CD14-positive monocyte (primary cell): ENCODE results near the gene KIAA0319L. TPM values are rescaled to one million over a fixed set of nuclear protein-coding genes. Genes with fewer than 3 reads are reported as not detected.

Experiments
- DNase-seq, 3 donors: peaks; one replicate each; pipeline ENCODE4 v3.0.0-alpha.2; 2011 to 2022
- H2AFZ ChIP-seq: 2 replicates; pipeline ENCODE4 v1.6.0; 2012; ENCODE audit warnings: mild to moderate bottlenecking, low read depth, low read length, inconsistent platforms; ENCODE audit not compliant: insufficient read depth, poor library complexity, severe bottlenecking
- H3K27ac ChIP-seq, 2 donors: 1 replicate in 1 of 2; 2 replicates in 1 of 2; pipeline ENCODE4 v1.5.1; 2012 to 2013; ENCODE audit warnings: low read length in 2 of 2, control low read depth in 1 of 2, inconsistent platforms in 1 of 2, low read depth in 1 of 2, mild to moderate bottlenecking in 1 of 2
- H3K27me3 ChIP-seq, 2 donors: one replicate each; pipeline versions ENCODE4 v1.6.0 to v1.6.1; 2011 to 2013; ENCODE audit warnings: low read length in 2 of 2; ENCODE audit not compliant: control insufficient read depth in 2 of 2, insufficient read depth in 2 of 2
- H3K36me3 ChIP-seq, 2 donors: replicated peaks in 1 of 2; 1 replicate in 1 of 2; 2 replicates in 1 of 2; pipeline versions ENCODE4 v1.5.1 to v1.6.1; 2012 to 2013; ENCODE audit warnings: low read length in 2 of 2, control low read depth in 1 of 2, inconsistent platforms in 1 of 2, mild to moderate bottlenecking in 1 of 2; ENCODE audit not compliant: insufficient read depth in 2 of 2, control insufficient read depth in 1 of 2
- H3K4me1 ChIP-seq, 2 donors: 1 replicate in 1 of 2; 2 replicates in 1 of 2; pipeline versions ENCODE4 v1.5.1 to v1.6.1; 2012 to 2013; ENCODE audit warnings: low read length in 2 of 2, control low read depth in 1 of 2, inconsistent platforms in 1 of 2, mild to moderate bottlenecking in 1 of 2, moderate library complexity in 1 of 2; ENCODE audit not compliant: insufficient read depth in 2 of 2, control insufficient read depth in 1 of 2
- H3K4me2 ChIP-seq: replicated peaks from 2 replicates; pipeline ENCODE3; 2012; ENCODE audit warnings: low read length, moderate library complexity, mild to moderate bottlenecking; ENCODE audit not compliant: poor library complexity, severe bottlenecking; ENCODE audit errors: extremely low read depth
- H3K4me3 ChIP-seq, 3 experiments: fragments of 200-600 bp in 1 of 3; sonication (generic) in 1 of 3; replicated peaks in 1 of 3; 1 replicate in 2 of 3; 2 replicates in 1 of 3; pipeline ENCODE4 v1.5.1; 2011 to 2013; ENCODE audit warnings: low read length in 3 of 3, mild to moderate bottlenecking in 3 of 3, control low read depth in 2 of 3, low read depth in 2 of 3, inconsistent platforms in 1 of 3, moderate library complexity in 1 of 3
- H3K79me2 ChIP-seq: 2 replicates; pipeline ENCODE4 v1.6.0; 2012; ENCODE audit warnings: mild to moderate bottlenecking, control low read depth, inconsistent platforms, low read length, moderate library complexity; ENCODE audit not compliant: insufficient read depth
- H3K9ac ChIP-seq: 2 replicates; pipeline ENCODE4 v1.6.0; 2017; ENCODE audit warnings: low read length, mild to moderate bottlenecking; ENCODE audit not compliant: insufficient read depth, poor library complexity, severe bottlenecking
- H3K9me3 ChIP-seq, 2 donors: replicated peaks in 1 of 2; 1 replicate in 1 of 2; 2 replicates in 1 of 2; pipeline versions ENCODE4 v1.5.1 to v1.6.1; 2012 to 2013; ENCODE audit warnings: low read length in 2 of 2, control low read depth in 1 of 2; ENCODE audit not compliant: control insufficient read depth in 1 of 2, insufficient read depth in 1 of 2
- H4K20me1 ChIP-seq: 2 replicates; pipeline ENCODE4 v1.6.0; 2012; ENCODE audit warnings: mild to moderate bottlenecking, low read length, control low read depth, moderate library complexity; ENCODE audit not compliant: insufficient read depth
- H3K27ac Mint-ChIP-seq, 7 donors: one replicate each; pipeline ENCODE4 v1.8.0; 2020; ENCODE audit warnings: mild to moderate bottlenecking in 7 of 7, mixed read lengths in 7 of 7, moderate library complexity in 6 of 7, inconsistent platforms in 2 of 7
- H3K27me3 Mint-ChIP-seq, 3 donors: one replicate each; pipeline ENCODE4 v1.8.0; 2021 to 2022; ENCODE audit warnings: low read depth in 3 of 3, mild to moderate bottlenecking in 3 of 3, mixed read lengths in 3 of 3, moderate library complexity in 3 of 3, inconsistent platforms in 1 of 3
- H3K36me3 Mint-ChIP-seq, 2 donors: one replicate each; pipeline ENCODE4 v1.8.0; 2020; ENCODE audit warnings: mixed read lengths in 2 of 2, inconsistent platforms in 1 of 2, mild to moderate bottlenecking in 1 of 2
- H3K4me1 Mint-ChIP-seq: one replicate; pipeline ENCODE4 v1.8.0; 2020; ENCODE audit warnings: mild to moderate bottlenecking, mixed read lengths
- H3K4me3 Mint-ChIP-seq, 2 donors: one replicate each; pipeline ENCODE4 v1.8.0; 2020; ENCODE audit warnings: mild to moderate bottlenecking in 2 of 2, mixed read lengths in 2 of 2, moderate library complexity in 1 of 2
- H3K9me3 Mint-ChIP-seq, 7 donors: one replicate each; pipeline ENCODE4 v1.8.0; 2020 to 2022; ENCODE audit warnings: mixed read lengths in 7 of 7, mild to moderate bottlenecking in 6 of 7, moderate library complexity in 6 of 7, inconsistent platforms in 2 of 7
- CTCF ChIP-seq: fragments of 200-600 bp; IDR thresholded peaks from one replicate; pipeline ENCODE4 v1.8.0; 2022; ENCODE audit warnings: antibody characterized with exemption, mild to moderate bottlenecking
- WGBS: methylation state at CpG from one replicate; pipeline ENCODE4 v1.1.5; 2013; ENCODE audit warnings: missing lambda C conversion rate; ENCODE audit not compliant: insufficient coverage; 5-methylcytosine and 5-hydroxymethylcytosine counted together
- intact Hi-C, 2 donors: fragments of 100-400 bp; cut with micrococcal nuclease; formaldehyde crosslinking; loops; one replicate each; pipeline versions ENCODE4 v1.15.0 to v1.15.1; 2023
- polyA plus RNA-seq, 3 donors: library from polyadenylated mRNA; depleted of rRNA in 1 of 3; unstranded in 2 of 3; stranded (reverse) in 1 of 3; fragments of 300-500 nt in 2 of 3; fragments of >200 nt in 1 of 3; fragmentation: Illumina TruSeq in 2 of 3; gene quantifications; 1 replicate in 2 of 3; 2 replicates in 1 of 3; pipeline ENCODE4 v1.2.3, GENCODE V29; 2012 to 2021

Gene KIAA0319L
- polyA plus RNA-seq, 3 donors = 20.6 to 75.3 (median 28.6) TPM

- Mint-ChIP-seq H3K36me3 (peaks cover 30 to 41% of the 10 kb centered on the region in 2 donors), H3K27me3 (no peaks in the 10 kb centered on the region), H3K27ac (no peak overlapping the region), H3K9me3 (peaks cover 0 to 2% (median 0%) of the 10 kb centered on the region in 7 donors), H3K4me3 (no peak overlapping the region), H3K4me1 (peaks cover 42% of the 10 kb centered on the region)
- no peaks in the 10 kb centered on the region for H3K9me3 ChIP-seq
- H4K20me1 ChIP-seq = peaks cover 13% of the 10 kb centered on the region
- H3K27me3 ChIP-seq = no peaks in the 10 kb centered on the region
- no peak overlapping the region for H3K4me2 ChIP-seq
- DNase-seq = no peak
- TF ChIP-seq CTCF = no peak
- H3K27ac ChIP-seq = no peak overlapping the region
- peaks cover 2 to 42% of the 10 kb centered on the region in 2 donors for H3K36me3 ChIP-seq
- WGBS = no CpG with 5 or more reads among the region's 1 CpG
- H3K9ac ChIP-seq = no peak overlapping the region
- intact Hi-C loops = no loop called here
- peaks cover 42 to 43% of the 10 kb centered on the region in 2 donors for H3K4me1 ChIP-seq
- H3K79me2 ChIP-seq = peaks cover 78% of the 10 kb centered on the region
- H3K4me3 ChIP-seq = no peak overlapping the region
- H2AFZ ChIP-seq = no peak overlapping the region
Measured at GRCh38 chr1:35537806-35538205, 19.4 kb downstream of the KIAA0319L start.

GRCh38 chr1:35536556-35537162 is 20.5 kb downstream of the KIAA0319L start:
- no peak overlapping the region for H3K27ac Mint-ChIP-seq
- WGBS = no CpG with 5 or more reads among the region's 2 CpGs
- peaks cover 66% of the 10 kb centered on the region for H3K79me2 ChIP-seq

More at GRCh38 chr1:35536556-35537162, 20.5 kb downstream of the KIAA0319L start:
- Histone ChIP-seq H2AFZ (no peak overlapping the region), H3K9ac (no peak overlapping the region), H3K4me1 (peaks cover 31 to 32% of the 10 kb centered on the region in 2 donors), H3K4me2 (no peak overlapping the region), H3K4me3 (no peak overlapping the region), H4K20me1 (peaks cover 13% of the 10 kb centered on the region), H3K9me3 (no peaks in the 10 kb centered on the region), H3K27me3 (no peaks in the 10 kb centered on the region), H3K36me3 (peaks cover 2 to 51% of the 10 kb centered on the region in 2 donors), H3K27ac (no peak overlapping the region)
- no peaks in the 10 kb centered on the region for H3K27me3 Mint-ChIP-seq
- peaks cover 30 to 50% of the 10 kb centered on the region in 2 donors for H3K36me3 Mint-ChIP-seq
- H3K4me3 Mint-ChIP-seq = no peak overlapping the region
- TF ChIP-seq CTCF = no peak
- intact Hi-C loops = no loop called here
- H3K4me1 Mint-ChIP-seq = peaks cover 31% of the 10 kb centered on the region
- no peak for DNase-seq
- H3K9me3 Mint-ChIP-seq = peaks cover 0 to 4% (median 3%) of the 10 kb centered on the region in 7 donors
